HT1080 (cell line): Measurements from ENCODE around the gene EFNA1. TPM values are rescaled to one million over a fixed set of nuclear protein-coding genes. Genes with fewer than 3 reads are reported as not detected.

Source experiments
- DNase-seq: peaks from one replicate; pipeline ENCODE4 v3.0.0-alpha.2; 2015; ENCODE audit warnings: low read depth
- total RNA-seq: library from RNA; depleted of rRNA; stranded (reverse); fragments of >200 nt; shearing (Covaris generic); gene quantifications from 2 replicates; pipeline ENCODE4 v1.2.3, GENCODE V29; 2014

The EFNA1 gene
- total RNA-seq, 1 experiment from 2014 or later = 1.4 TPM

GRCh38 chr1:155124503-155125463 lies 2.9 kb upstream of the EFNA1 start:
- no peak for DNase-seq

GRCh38 chr1:155125511-155125945 lies 2.1 kb upstream of the EFNA1 start:
- DNase-seq = no peak

GRCh38 chr1:155125946-155126555 lies 1.6 kb upstream of the EFNA1 start:
- no peak for DNase-seq

GRCh38 chr1:155126556-155127104 lies 1.0 kb upstream of the EFNA1 start:
- no peak for DNase-seq

GRCh38 chr1:155127967-155128754 lies 485 bp downstream of the EFNA1 start:
- no peak for DNase-seq

- no peak for DNase-seq
Measured at GRCh38 chr1:155128755-155129473, 1.2 kb downstream of the EFNA1 start.

- no peak for DNase-seq
Measured at GRCh38 chr1:155130272-155131006, 2.8 kb downstream of the EFNA1 start.

- no peak for DNase-seq
Measured at GRCh38 chr1:155131285-155131684, 3.6 kb downstream of the EFNA1 start.

GRCh38 chr1:155131856-155132255 lies 4.2 kb downstream of the EFNA1 start:
- no peak for DNase-seq

- DNase-seq = no peak
Measured at GRCh38 chr1:155133799-155134281, 6.2 kb downstream of the EFNA1 start.

- no peak for DNase-seq
Measured at GRCh38 chr1:155134322-155134721, 6.6 kb downstream of the EFNA1 start.

GRCh38 chr1:155134880-155135414 lies 7.3 kb downstream of the EFNA1 start:
- DNase-seq = peak; percentile 94

GRCh38 chr1:155135415-155136028 lies 7.8 kb downstream of the EFNA1 start, which contains the start of gene SLC50A1:
SLC50A1 (plus strand) TSS chr1:155135852; CDS start chr1:155135912, 60 bp downstream.
- peak; percentile 94 for DNase-seq

GRCh38 chr1:155136748-155137147 lies 9.1 kb downstream of the EFNA1 start:
- DNase-seq = no peak

GRCh38 chr1:155137154-155137949 lies 9.7 kb downstream of the EFNA1 start:
- DNase-seq = no peak

- DNase-seq = peak; percentile 72
Measured at GRCh38 chr1:155139895-155140629, 12.4 kb downstream of the EFNA1 start, which contains the start of gene DPM3. DPM3 (minus strand) TSS chr1:155140531; CDS start chr1:155140240, 291 bp downstream.

- no peak for DNase-seq
Measured at GRCh38 chr1:155140630-155140953, 12.9 kb downstream of the EFNA1 start.
